Ascending aorta (tissue), 2 donors: ENCODE results near the gene EFNB2. TPM values are rescaled to one million over a fixed set of nuclear protein-coding genes. Genes with fewer than 3 reads are reported as not detected.

ENCODE experiments used
- DNase-seq, 2 donors: peaks; one replicate each; pipeline ENCODE4 v3.0.0-alpha.2; 2019; ENCODE audit warnings: low spot score in 2 of 2
- H3K27ac ChIP-seq, 2 donors: fragments of 200-600 bp; sonication (generic); one replicate each; pipeline ENCODE4 v1.5.1; 2016 to 2017; ENCODE audit warnings: mild to moderate bottlenecking in 1 of 2
- H3K27me3 ChIP-seq: fragments of 200-600 bp; sonication (generic); one replicate; pipeline ENCODE4 v1.5.1; 2017
- H3K36me3 ChIP-seq, 2 donors: fragments of 200-600 bp; sonication (generic); one replicate each; pipeline ENCODE4 v1.5.1; 2016
- H3K4me1 ChIP-seq, 2 donors: fragments of 200-600 bp; sonication (generic); one replicate each; pipeline ENCODE4 v1.5.1; 2016 to 2017; ENCODE audit warnings: mild to moderate bottlenecking in 1 of 2
- H3K4me3 ChIP-seq, 2 donors: fragments of 200-600 bp; sonication (generic); one replicate each; pipeline ENCODE4 v1.5.1; 2016 to 2017; ENCODE audit warnings: mild to moderate bottlenecking in 1 of 2
- H3K9me3 ChIP-seq, 2 donors: fragments of 200-600 bp; sonication (generic); one replicate each; pipeline ENCODE4 v1.5.1; 2016
- CTCF ChIP-seq, 3 experiments: fragments of 200-600 bp in 2 of 3; fragments of 450-650 bp in 1 of 3; sonication (generic) in 2 of 3; IDR thresholded peaks; one replicate each; pipeline ENCODE4 v1.5.1; 2016 to 2019; ENCODE audit warnings: antibody characterized with exemption in 3 of 3, mild to moderate bottlenecking in 1 of 3, moderate library complexity in 1 of 3
- intact Hi-C: fragments of 100-400 bp; cut with DNase I; formaldehyde crosslinking; loops from one replicate; pipeline ENCODE4 v1.15.1; 2023
- total RNA-seq: library from RNA; depleted of rRNA; stranded (reverse); fragments of >200 nt; gene quantifications from one replicate; pipeline ENCODE4 v1.1.0, GENCODE V29; 2016

The EFNB2 gene
- total RNA-seq, 1 donor from 2014 or later: 38.0 TPM

DNA sequence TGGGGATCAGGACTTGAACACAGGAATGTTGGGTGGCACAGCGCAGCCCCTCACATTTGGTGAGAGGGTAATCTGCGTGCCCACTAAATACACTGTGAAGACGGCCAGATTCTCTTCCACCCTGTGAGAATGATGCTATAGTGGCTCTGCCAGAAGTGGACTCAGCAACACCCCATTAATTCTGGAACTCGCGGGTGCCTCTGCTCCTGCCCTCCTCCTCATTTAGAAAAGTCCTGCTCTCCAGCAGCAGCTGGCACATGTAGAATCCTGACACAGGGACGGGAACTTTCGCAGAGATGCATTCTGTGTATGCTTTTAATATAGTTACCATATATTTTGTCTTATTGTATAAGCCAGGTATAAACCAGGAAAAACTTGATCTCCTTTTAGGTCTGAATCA, 57.3 kb downstream of the EFNB2 start:
- Histone ChIP-seq H3K27ac (no peak overlapping the region), H3K27me3 (no peaks in the 10 kb centered on the region), H3K9me3 (no peaks in the 10 kb centered on the region), H3K4me3 (no peak overlapping the region), H3K4me1 (peaks cover 3 to 14% of the 10 kb centered on the region in 2 donors), H3K36me3 (no peaks in the 10 kb centered on the region)
- intact Hi-C loops: no loop called here
- no peak for TF ChIP-seq CTCF (IDR thresholded peaks at IDR 0.05)
- no peak for DNase-seq

GRCh38 chr13:106477303-106477702, 58.2 kb downstream of the EFNB2 start:
- Histone ChIP-seq H3K36me3 (no peaks in the 10 kb centered on the region), H3K27me3 (no peaks in the 10 kb centered on the region), H3K27ac (no peak overlapping the region), H3K4me1 (peaks cover 3 to 19% of the 10 kb centered on the region in 2 donors), H3K9me3 (no peaks in the 10 kb centered on the region), H3K4me3 (no peak overlapping the region)
- intact Hi-C loops: no loop called here
- no peak for DNase-seq
- no peak for TF ChIP-seq CTCF (IDR thresholded peaks at IDR 0.05)

DNA sequence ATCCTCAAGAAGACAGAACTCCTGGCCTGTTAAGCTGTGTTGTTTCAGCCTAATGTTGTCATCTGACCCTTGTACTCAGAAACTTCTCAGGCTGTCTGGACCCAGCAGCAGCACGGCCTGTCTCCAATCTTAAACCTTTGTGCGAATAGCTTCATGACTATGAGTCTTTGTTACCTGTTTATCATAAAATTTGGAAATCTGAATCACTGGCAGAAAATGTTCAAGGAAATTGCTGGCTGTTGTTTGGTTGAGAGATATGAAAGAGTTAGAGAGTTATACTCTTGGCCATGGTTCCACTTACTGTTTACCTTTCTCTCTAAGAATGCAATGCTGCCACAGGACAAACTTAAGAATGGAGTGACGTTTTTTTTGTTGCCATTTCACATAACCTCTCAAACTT, 59.6 kb downstream of the EFNB2 start:
- H3K27me3 ChIP-seq: no peaks in the 10 kb centered on the region
- TF ChIP-seq CTCF (IDR thresholded peaks at IDR 0.05): no peak
- no peaks in the 10 kb centered on the region for H3K9me3 ChIP-seq
- peaks cover 2 to 15% of the 10 kb centered on the region in 2 donors for H3K4me1 ChIP-seq
- intact Hi-C loops: no loop called here
- H3K36me3 ChIP-seq: no peaks in the 10 kb centered on the region
- DNase-seq: no peak
- H3K4me3 ChIP-seq: no peak overlapping the region
- H3K27ac ChIP-seq: peak overlapping the region in 1 of 2 donors; percentile 36

DNA sequence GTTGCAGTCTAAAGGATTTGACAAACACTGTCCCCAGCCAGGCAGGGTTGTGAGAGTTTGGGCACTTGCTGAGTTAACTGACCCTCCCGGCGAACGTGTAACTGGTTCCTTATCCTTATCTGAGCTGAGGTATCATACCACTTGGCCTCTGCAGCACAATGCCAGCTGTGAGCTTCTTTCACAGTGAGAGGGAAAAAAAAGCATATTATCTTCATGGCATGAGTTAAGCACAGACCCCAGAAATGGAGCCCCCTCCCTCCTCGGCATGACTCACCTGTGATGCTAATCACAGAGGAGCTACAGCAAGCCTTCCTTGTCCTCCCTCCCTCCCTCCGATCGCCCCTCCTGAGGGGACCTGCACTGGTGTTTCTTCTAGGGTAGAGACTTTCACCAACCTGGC, 60.5 kb downstream of the EFNB2 start:
- Histone ChIP-seq H3K27ac (no peak overlapping the region), H3K9me3 (no peaks in the 10 kb centered on the region), H3K4me3 (no peak overlapping the region), H3K4me1 (peaks cover 0 to 9% of the 10 kb centered on the region in 2 donors), H3K27me3 (no peaks in the 10 kb centered on the region), H3K36me3 (no peaks in the 10 kb centered on the region)
- intact Hi-C loops: no loop called here
- no peak for TF ChIP-seq CTCF (IDR thresholded peaks at IDR 0.05)
- DNase-seq: no peak

DNA sequence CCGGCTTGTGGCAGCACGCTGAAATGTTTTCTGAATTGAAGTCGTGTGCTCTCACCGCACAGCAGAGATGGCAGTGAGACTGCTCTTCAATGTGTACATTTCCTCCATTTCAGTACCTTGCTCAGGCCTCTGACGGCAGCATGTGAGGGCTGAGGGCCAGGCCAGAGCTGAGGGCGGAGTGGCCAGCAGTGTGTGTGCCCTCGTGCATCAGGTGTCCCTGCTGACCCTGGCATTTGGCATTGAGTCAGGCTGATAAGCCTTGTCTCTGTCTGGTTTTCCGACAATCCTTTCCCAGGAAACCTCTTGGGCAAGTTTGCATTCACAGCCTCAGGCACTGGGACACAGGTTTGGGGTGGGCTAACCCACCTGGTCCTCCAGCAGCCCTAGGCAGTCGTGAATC, 62.3 kb downstream of the EFNB2 start:
- intact Hi-C loops: loop anchor here (2.0 kb wide), 1 partner anchor 20 kb away; no protein-coding TSS in a partner anchor
- DNase-seq: no peak
- Histone ChIP-seq H3K4me3 (no peak overlapping the region), H3K27me3 (no peaks in the 10 kb centered on the region), H3K4me1 (peaks cover 0 to 9% of the 10 kb centered on the region in 2 donors), H3K9me3 (no peaks in the 10 kb centered on the region), H3K27ac (peak overlapping the region; percentile 47 to 64), H3K36me3 (no peaks in the 10 kb centered on the region)
- no peak for TF ChIP-seq CTCF (IDR thresholded peaks at IDR 0.05)

DNA sequence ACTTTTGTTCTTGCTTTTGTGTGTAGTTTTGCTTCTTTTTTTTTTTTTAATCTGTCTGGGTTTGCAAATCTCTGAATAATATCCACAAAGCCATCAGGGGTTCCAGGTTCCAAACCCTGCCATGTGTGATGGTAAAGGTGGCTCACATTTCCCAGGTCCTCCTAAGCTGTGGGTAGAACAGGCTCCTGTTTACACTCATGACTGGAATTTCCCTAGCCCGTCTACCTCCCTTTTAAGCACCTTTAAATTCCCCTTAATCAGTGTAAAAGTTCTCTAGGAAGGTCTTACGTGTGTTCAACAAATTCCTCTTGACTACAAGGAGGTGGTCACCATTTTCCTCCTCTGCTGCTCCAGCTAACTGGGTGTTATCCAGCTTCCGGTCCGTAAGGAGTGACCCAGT, 62.8 kb downstream of the EFNB2 start:
- no peak for DNase-seq
- no peak for TF ChIP-seq CTCF (IDR thresholded peaks at IDR 0.05)
- H3K27ac ChIP-seq: peak overlapping the region; percentile 47 to 64
- intact Hi-C loops: loop anchor here (2.0 kb wide), 1 partner anchor 20 kb away; no protein-coding TSS in a partner anchor
- H3K9me3 ChIP-seq: no peaks in the 10 kb centered on the region
- peaks cover 0 to 9% of the 10 kb centered on the region in 2 donors for H3K4me1 ChIP-seq
- no peaks in the 10 kb centered on the region for H3K36me3 ChIP-seq
- no peaks in the 10 kb centered on the region for H3K27me3 ChIP-seq
- peak overlapping the region in 1 of 2 donors; percentile 32 for H3K4me3 ChIP-seq
